ENCODE measurements around the gene VPS18.

VPS18 gene

DNA sequence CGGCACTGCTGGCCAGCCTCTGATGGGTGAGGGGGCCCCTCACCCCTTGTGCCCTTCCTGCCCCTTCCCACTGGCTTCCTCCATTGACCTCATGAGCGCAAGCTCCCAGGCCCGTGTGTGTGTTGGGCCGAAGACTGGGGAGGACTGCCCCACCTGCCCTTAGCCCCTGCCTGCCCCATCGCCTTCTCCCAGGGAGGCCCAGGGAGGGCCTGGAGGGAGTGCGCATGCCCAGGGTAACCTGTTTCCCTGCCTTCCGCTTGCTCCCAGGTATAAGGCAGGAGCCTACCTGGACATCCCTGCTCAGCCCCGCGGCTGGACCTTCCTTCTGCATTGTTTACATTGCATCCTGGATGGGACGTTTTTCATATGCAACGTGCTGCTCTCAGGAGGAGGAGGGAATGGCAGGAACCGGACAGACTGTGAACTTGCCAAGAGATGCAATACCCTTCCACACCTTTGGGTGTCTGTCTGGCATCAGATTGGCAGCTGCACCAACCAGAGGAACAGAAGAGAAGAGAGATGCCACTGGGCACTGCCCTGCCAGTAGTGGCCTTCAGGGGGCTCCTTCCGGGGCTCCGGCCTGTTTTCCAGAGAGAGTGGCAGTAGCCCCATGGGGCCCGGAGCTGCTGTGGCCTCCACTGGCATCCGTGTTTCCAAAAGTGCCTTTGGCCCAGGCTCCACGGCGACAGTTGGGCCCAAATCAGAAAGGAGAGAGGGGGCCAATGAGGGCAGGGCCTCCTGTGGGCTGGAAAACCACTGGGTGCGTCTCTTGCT lies 43.7 kb downstream of the VPS18 start:
- TF ChIP-seq GATA3 (IDR thresholded peaks at IDR 0.05; ENCODE audit: low read depth, low read length) (no peak), GATA2 (IDR thresholded peaks at IDR 0.05; ENCODE audit: low read depth, low read length) (no peak)

GRCh38 chr15:40938536-40938870 lies 44.3 kb downstream of the VPS18 start:
- no peak for TF ChIP-seq GATA2 (IDR thresholded peaks at IDR 0.05; ENCODE audit: low read depth, low read length)
- TF ChIP-seq GATA3 (IDR thresholded peaks at IDR 0.05; ENCODE audit: low read depth, low read length): no peak

GRCh38 chr15:40940296-40940801 lies 46.1 kb downstream of the VPS18 start:
- TF ChIP-seq GATA2 (IDR thresholded peaks at IDR 0.05; ENCODE audit: low read depth, low read length): no peak
- no peak for TF ChIP-seq GATA3 (IDR thresholded peaks at IDR 0.05; ENCODE audit: low read depth, low read length)

DNA sequence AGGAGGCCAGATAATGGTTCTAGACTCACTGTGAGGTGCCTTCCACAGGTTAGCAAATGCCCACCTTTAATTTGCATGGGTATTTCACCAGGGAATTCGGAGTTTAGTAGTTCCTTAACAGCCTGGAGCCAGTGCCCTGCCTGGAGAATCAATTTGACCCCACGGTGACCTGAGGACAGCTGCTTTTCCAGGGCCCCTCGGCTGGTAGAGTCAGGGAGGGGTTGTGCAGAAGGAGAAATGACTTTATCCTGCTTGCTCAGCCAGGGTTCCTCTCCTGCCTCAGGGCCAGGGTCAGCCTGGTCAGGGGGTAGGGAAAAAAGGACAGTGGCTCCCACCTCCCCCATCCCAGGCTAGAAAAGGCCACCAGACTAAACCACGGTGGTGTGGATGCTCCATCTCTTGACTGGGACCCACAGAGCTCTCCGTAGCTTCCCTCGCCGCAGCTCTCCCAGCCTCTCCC lies 46.8 kb downstream of the VPS18 start:
- TF ChIP-seq GATA3 (IDR thresholded peaks at IDR 0.05; ENCODE audit: low read depth, low read length) (no peak), GATA2 (IDR thresholded peaks at IDR 0.05; ENCODE audit: low read depth, low read length) (no peak)

GRCh38 chr15:40941528-40942336 lies 47.5 kb downstream of the VPS18 start:
- TF ChIP-seq GATA2 (IDR thresholded peaks at IDR 0.05; ENCODE audit: low read depth, low read length) (no peak), GATA3 (IDR thresholded peaks at IDR 0.05; ENCODE audit: low read depth, low read length) (no peak)

- no peak for TF ChIP-seq GATA2 (IDR thresholded peaks at IDR 0.05; ENCODE audit: low read depth, low read length)
- TF ChIP-seq GATA3 (IDR thresholded peaks at IDR 0.05; ENCODE audit: low read depth, low read length): no peak
Measured at GRCh38 chr15:40942337-40942854, 48.1 kb downstream of the VPS18 start.

- TF ChIP-seq GATA2 (IDR thresholded peaks at IDR 0.05; ENCODE audit: low read depth, low read length): no peak
- TF ChIP-seq GATA3 (IDR thresholded peaks at IDR 0.05; ENCODE audit: low read depth, low read length): no peak
Measured at GRCh38 chr15:40942878-40943277, 48.6 kb downstream of the VPS18 start.

DNA sequence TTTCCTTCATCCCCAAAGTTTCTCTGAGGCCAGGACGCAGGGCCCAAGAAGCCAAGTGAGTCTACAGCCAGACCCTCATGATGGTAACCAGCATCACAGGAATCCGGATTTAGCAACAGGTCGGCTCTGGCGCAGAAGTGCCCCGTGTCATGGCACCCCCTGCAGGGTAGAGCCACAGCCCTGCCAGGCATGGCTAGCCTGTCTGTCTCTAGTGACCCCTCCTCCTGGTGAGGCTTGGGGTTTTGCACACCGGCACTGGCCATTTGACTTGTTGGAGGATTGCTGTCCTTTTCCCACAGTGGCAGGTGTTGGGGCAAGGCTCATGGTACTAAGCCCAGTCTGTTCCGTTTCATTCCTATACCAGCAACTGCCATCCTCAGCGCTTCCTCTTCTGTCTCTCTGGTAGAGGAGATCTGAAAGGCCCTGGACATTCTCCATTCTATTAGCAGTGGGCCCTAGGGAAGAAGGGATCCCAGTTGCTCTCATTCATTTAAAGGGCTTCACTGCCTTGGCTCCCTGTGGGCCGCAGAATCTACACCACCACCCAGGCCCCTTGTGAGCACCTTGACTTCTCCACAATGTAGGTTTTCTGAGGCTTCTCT lies 49.6 kb downstream of the VPS18 start:
- TF ChIP-seq GATA2 (IDR thresholded peaks at IDR 0.05; ENCODE audit: low read depth, low read length) (no peak), GATA3 (IDR thresholded peaks at IDR 0.05; ENCODE audit: low read depth, low read length) (no peak)

DNA sequence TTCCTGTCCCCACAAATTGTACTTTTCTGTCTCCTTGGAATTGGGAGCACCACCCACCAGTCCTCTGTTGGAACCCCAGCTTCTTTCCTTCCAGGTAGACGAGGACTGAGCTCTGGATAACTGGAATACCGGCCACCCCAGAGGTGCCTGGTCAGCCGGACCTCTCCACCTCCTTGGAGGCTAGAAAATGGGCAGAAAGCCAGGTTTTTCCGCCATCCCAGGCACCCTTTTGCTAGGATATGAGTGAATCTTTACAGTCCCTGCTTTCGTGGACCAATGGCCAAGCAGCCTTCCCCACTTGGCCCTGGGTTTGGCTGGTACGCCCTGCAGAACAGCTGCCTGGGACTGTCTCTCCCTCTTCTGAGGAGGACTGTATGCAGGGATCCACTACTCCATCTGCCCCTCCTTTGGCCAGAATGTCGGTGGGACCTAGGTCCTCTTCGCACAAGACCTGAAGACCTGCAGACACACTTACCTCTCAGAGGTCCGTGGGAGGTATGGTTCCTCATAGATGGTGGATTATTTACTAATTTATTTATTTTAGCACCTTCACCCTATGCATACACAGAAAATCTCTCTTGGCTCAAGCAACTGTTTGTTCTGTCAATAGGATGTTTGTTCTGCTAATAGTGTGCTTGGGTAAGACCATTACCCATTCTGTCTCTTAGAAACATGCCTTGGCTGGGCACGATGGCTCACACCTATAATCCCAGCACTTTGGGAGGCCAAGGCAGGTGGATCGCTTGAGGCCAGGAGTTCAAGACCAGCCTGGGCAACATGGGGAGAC lies 50.5 kb downstream of the VPS18 start:
- TF ChIP-seq GATA2 (IDR thresholded peaks at IDR 0.05; ENCODE audit: low read depth, low read length): no peak
- no peak for TF ChIP-seq GATA3 (IDR thresholded peaks at IDR 0.05; ENCODE audit: low read depth, low read length)

- TF ChIP-seq GATA2 (IDR thresholded peaks at IDR 0.05; ENCODE audit: low read depth, low read length) (no peak), GATA3 (IDR thresholded peaks at IDR 0.05; ENCODE audit: low read depth, low read length) (no peak)
Measured at GRCh38 chr15:40948706-40949473, 54.6 kb downstream of the VPS18 start.

GRCh38 chr15:40949756-40950207 lies 55.5 kb downstream of the VPS18 start:
- TF ChIP-seq GATA3 (IDR thresholded peaks at IDR 0.05; ENCODE audit: low read depth, low read length) (no peak), GATA2 (IDR thresholded peaks at IDR 0.05; ENCODE audit: low read depth, low read length) (no peak)

DNA sequence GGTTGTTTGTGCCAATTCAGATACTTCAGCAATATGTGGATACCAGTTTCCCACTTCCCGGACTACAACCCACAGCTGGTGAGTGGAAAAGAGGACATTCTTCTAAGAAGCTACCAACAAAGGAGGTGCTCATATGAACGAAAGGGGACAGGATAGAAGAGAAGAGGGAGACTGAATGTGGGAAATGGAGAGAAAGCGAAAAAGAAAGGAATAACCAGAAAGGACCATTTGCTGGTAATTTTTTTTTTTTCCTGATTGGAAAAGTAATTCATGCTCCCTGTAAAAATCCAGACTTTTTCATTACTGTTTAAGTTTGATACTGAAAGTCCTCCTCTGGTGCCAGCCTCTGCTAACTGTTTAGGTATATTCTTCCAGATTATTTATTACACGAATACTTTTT lies 57.5 kb downstream of the VPS18 start:
- TF ChIP-seq GATA3 (IDR thresholded peaks at IDR 0.05; ENCODE audit: low read depth, low read length): no peak
- no peak for TF ChIP-seq GATA2 (IDR thresholded peaks at IDR 0.05; ENCODE audit: low read depth, low read length)

Data from SH-SY5Y (cell line).